Stromal cell of bone marrow (primary cell): ENCODE results near the gene CHRM2.

Experiments used
- DNase-seq: peaks from one replicate; pipeline ENCODE4 v3.0.0-alpha.2; 2012; ENCODE audit warnings: low read depth

Gene CHRM2

GRCh38 chr7:136897676-136898075 lies 29.2 kb downstream of the CHRM2 start:
- no peak for DNase-seq

GRCh38 chr7:136900005-136900404 lies 31.6 kb downstream of the CHRM2 start:
- no peak for DNase-seq

GRCh38 chr7:136910771-136911170 lies 42.3 kb downstream of the CHRM2 start:
- no peak for DNase-seq

GRCh38 chr7:136911344-136911743 lies 42.9 kb downstream of the CHRM2 start:
- no peak for DNase-seq

GRCh38 chr7:136912339-136912738 lies 43.9 kb downstream of the CHRM2 start:
- DNase-seq = no peak

- DNase-seq = no peak
These were observed 45.6 kb downstream of the CHRM2 start for GRCh38 chr7:136914016-136914415.

GRCh38 chr7:136919820-136920219 lies 51.4 kb downstream of the CHRM2 start:
- no peak for DNase-seq

- DNase-seq = no peak
These were observed 54.7 kb downstream of the CHRM2 start for GRCh38 chr7:136923111-136923667.

GRCh38 chr7:136925044-136925443 lies 56.6 kb downstream of the CHRM2 start:
- DNase-seq = no peak

- DNase-seq = no peak
These were observed 57.1 kb downstream of the CHRM2 start for GRCh38 chr7:136925556-136925955.

GRCh38 chr7:136931169-136931867 lies 62.9 kb downstream of the CHRM2 start:
- no peak for DNase-seq

GRCh38 chr7:136937436-136937835 lies 69.0 kb downstream of the CHRM2 start:
- no peak for DNase-seq

GRCh38 chr7:136938476-136938875 lies 70.0 kb downstream of the CHRM2 start:
- no peak for DNase-seq

GRCh38 chr7:136940122-136940521 lies 71.7 kb downstream of the CHRM2 start:
- DNase-seq = no peak

GRCh38 chr7:136940917-136941316 lies 72.5 kb downstream of the CHRM2 start:
- no peak for DNase-seq

- no peak for DNase-seq
These were observed 73.4 kb downstream of the CHRM2 start for GRCh38 chr7:136941816-136942215.

- no peak for DNase-seq
These were observed 73.9 kb downstream of the CHRM2 start for GRCh38 chr7:136942401-136942800.

GRCh38 chr7:136942994-136943393 lies 74.5 kb downstream of the CHRM2 start:
- no peak for DNase-seq

GRCh38 chr7:136947347-136947746 lies 78.9 kb downstream of the CHRM2 start:
- DNase-seq = no peak

- DNase-seq = no peak
These were observed 81.9 kb downstream of the CHRM2 start for GRCh38 chr7:136950331-136950730.

- DNase-seq = no peak
These were observed 84.9 kb downstream of the CHRM2 start for GRCh38 chr7:136953386-136953785.

- no peak for DNase-seq
These were observed 87.8 kb downstream of the CHRM2 start for GRCh38 chr7:136956232-136956631.

GRCh38 chr7:136956671-136957070 lies 88.2 kb downstream of the CHRM2 start:
- no peak for DNase-seq

GRCh38 chr7:136957391-136957790 lies 88.9 kb downstream of the CHRM2 start:
- DNase-seq = no peak
